Measurements from ENCODE around the gene PTPRE.
"Not testable (repeated sequence)": the region's sequence is repeated elsewhere in the genome, so short reads cannot be mapped to it uniquely, and the experiment has no call there.

The PTPRE gene

GRCh38 chr10:127979045-127979444 is 72.1 kb downstream of the PTPRE start:
- DNase-seq (ENCODE audit: low read depth in 2 of 2): no peak

GRCh38 chr10:127979566-127979965 is 72.7 kb downstream of the PTPRE start:
- DNase-seq (ENCODE audit: low read depth in 2 of 2): no peak

GRCh38 chr10:127980898-127981297 is 74.0 kb downstream of the PTPRE start:
- no peak for DNase-seq (ENCODE audit: low read depth in 2 of 2)

GRCh38 chr10:127982601-127983000 is 75.7 kb downstream of the PTPRE start:
- no peak for DNase-seq (ENCODE audit: low read depth in 2 of 2)

- DNase-seq (ENCODE audit: low read depth in 2 of 2): no peak
Measured at GRCh38 chr10:127983344-127984100, 76.6 kb downstream of the PTPRE start.

- DNase-seq (ENCODE audit: low read depth in 2 of 2): no peak
Measured at GRCh38 chr10:127984945-127985344, 78.0 kb downstream of the PTPRE start.

GRCh38 chr10:127986531-127987466 is 79.9 kb downstream of the PTPRE start:
- no peak for DNase-seq (ENCODE audit: low read depth in 2 of 2)

GRCh38 chr10:127987467-127988380 is 80.8 kb downstream of the PTPRE start:
- no peak for DNase-seq (ENCODE audit: low read depth in 2 of 2)

GRCh38 chr10:127989481-127990012 is 82.6 kb downstream of the PTPRE start:
- DNase-seq (ENCODE audit: low read depth in 2 of 2): no peak

GRCh38 chr10:127990132-127990788 is 83.4 kb downstream of the PTPRE start:
- not testable (repeated sequence) for DNase-seq (ENCODE audit: low read depth in 2 of 2)

GRCh38 chr10:127990846-127991542 is 84.1 kb downstream of the PTPRE start:
- DNase-seq (ENCODE audit: low read depth in 2 of 2): peak; percentile 34 to 61

GRCh38 chr10:127991543-127992255 is 84.8 kb downstream of the PTPRE start:
- DNase-seq (ENCODE audit: low read depth in 2 of 2): no peak

GRCh38 chr10:127992376-127992775 is 85.5 kb downstream of the PTPRE start:
- DNase-seq (ENCODE audit: low read depth in 2 of 2): no peak

GRCh38 chr10:127993056-127993690 is 86.3 kb downstream of the PTPRE start:
- DNase-seq (ENCODE audit: low read depth in 2 of 2): no peak

- no peak for DNase-seq (ENCODE audit: low read depth in 2 of 2)
Measured at GRCh38 chr10:127995939-127996338, 89.0 kb downstream of the PTPRE start.

- DNase-seq (ENCODE audit: low read depth in 2 of 2): no peak
Measured at GRCh38 chr10:127996586-127996985, 89.7 kb downstream of the PTPRE start.

- no peak for DNase-seq (ENCODE audit: low read depth in 2 of 2)
Measured at GRCh38 chr10:127997271-127997670, 90.4 kb downstream of the PTPRE start.

- DNase-seq (ENCODE audit: low read depth in 2 of 2): no peak
Measured at GRCh38 chr10:127997937-127998336, 91.0 kb downstream of the PTPRE start.

- DNase-seq (ENCODE audit: low read depth in 2 of 2): no peak
Measured at GRCh38 chr10:127998501-127999144, 91.7 kb downstream of the PTPRE start.

All from stimulated activated CD4-positive, alpha-beta T cell treated with anti-CD3 and anti-CD28 coated beads, Interleukin-4, amount 100 ng/mL, for 48 hours (primary cell).